AG20443 (cell line): ENCODE measurements around the gene MYO9A.

Source experiments
- DNase-seq: peaks from one replicate; pipeline ENCODE4 v3.0.0; 2012; ENCODE audit warnings: low spot score, mixed read lengths

MYO9A gene, protein sequence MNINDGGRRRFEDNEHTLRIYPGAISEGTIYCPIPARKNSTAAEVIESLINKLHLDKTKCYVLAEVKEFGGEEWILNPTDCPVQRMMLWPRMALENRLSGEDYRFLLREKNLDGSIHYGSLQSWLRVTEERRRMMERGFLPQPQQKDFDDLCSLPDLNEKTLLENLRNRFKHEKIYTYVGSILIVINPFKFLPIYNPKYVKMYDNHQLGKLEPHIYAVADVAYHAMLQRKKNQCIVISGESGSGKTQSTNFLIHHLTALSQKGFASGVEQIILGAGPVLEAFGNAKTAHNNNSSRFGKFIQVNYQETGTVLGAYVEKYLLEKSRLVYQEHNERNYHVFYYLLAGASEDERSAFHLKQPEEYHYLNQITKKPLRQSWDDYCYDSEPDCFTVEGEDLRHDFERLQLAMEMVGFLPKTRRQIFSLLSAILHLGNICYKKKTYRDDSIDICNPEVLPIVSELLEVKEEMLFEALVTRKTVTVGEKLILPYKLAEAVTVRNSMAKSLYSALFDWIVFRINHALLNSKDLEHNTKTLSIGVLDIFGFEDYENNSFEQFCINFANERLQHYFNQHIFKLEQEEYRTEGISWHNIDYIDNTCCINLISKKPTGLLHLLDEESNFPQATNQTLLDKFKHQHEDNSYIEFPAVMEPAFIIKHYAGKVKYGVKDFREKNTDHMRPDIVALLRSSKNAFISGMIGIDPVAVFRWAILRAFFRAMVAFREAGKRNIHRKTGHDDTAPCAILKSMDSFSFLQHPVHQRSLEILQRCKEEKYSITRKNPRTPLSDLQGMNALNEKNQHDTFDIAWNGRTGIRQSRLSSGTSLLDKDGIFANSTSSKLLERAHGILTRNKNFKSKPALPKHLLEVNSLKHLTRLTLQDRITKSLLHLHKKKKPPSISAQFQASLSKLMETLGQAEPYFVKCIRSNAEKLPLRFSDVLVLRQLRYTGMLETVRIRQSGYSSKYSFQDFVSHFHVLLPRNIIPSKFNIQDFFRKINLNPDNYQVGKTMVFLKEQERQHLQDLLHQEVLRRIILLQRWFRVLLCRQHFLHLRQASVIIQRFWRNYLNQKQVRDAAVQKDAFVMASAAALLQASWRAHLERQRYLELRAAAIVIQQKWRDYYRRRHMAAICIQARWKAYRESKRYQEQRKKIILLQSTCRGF (N-terminal part only)

DNA sequence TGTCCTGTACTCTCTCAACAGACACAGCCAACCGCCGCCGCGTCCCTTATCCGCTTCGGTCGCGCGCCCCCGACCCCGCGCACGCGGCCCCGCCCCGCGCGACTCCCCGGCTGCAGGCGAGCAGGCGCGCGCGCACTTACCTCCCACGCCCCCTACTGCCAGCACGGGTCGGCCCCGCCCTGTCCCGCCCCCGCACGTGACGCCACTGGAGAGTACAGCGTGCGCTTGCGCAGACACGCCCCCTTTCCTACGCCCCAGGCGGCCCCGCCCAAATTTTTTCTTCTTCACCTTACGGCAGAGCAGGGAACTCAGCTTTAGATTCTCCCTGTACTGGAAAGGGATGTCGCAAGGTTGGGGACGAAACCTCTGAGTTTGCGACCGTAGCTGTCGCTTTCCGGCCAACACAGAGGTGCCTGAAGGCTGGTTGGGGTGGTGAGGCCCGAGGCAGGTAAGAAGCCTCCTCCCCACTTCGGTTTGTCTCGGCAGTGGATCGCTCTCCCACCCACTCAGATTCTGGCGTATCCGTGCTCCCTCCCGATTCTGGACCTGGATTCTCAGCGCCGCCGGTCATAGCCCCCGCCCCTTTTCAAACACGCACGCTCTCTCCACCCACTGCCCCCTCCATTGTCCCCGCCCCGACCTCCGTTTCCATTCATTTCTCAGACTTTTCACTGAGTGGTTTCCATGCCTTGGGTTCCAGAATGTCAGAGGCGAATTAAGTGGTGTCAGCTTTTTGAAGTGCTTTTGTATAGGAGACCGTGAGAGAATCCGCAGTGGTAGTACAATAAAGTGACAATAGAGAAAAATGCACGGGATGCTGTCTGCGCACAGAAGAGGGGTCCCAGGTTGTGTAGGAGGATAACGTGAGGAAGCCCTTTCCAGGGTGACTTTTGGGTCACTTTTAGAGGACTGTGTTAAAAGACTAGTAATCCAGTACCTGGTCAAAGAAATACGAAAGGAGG lies at the start of gene MYO9A, which contains the start of gene SENP8:
Gene MYO9A, minus strand, starts transcription at position 134 of the 962 bp plus-strand sequence. CDS start 71,587 bp downstream, outside the sequence.
Gene SENP8, plus strand, starts transcription at position 387 of the 962 bp plus-strand sequence. CDS start 21,221 bp downstream, outside the sequence.
- peak; percentile 99 for DNase-seq

DNA sequence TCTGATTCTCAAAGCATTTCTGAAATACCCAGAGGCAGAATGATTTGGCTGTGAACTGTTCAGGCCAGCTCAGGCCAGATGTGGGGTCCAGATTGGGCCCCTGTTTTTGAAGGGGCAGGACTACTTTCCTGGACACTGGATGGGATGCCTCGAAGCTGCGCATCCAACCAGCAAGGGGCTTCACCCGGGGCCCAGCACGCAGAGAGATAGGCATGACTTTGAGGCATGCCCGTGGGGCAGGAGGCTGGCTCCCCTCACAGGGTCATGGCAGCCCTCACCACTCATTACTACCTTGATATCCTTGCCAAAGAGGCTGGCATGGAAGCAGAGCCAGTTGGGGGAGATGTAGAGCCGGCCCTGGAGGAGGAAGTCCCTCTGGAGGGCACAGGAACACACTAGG lies 49.5 kb upstream of the MYO9A start:
- no peak for DNase-seq

DNA sequence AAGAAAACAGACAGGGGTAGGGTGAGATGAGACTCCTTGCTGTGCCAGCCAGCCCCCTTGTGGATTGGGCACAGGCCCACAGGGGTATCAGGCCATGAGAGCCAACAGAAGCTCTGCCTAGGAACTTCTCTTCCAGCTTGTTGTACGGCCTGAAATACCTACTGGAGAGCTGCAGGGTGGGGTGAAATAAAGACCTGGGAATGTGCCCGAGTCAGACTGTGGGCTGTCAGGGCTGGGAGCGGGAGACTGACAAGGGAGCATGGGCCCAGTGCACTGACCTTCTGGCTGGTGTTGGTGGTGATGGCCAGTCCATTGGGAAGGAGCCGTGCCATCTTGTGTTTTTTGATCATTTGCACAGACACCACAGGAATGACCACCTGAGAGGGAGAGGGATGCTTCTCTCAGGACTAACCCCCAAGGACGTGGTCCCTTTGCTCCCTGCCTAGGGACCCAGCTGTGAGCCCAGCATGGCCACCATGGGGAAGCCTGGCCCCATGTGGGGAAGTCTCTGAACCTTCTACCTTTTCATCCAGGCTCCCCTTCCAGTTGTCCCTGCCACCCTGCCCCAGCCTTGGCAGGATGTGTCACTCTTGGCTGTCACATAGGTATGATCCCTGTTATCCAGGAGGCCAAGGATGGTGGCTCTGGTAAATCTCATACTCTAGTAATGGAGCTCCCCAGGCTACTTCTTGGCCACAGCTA lies 48.9 kb upstream of the MYO9A start:
- no peak for DNase-seq

DNA sequence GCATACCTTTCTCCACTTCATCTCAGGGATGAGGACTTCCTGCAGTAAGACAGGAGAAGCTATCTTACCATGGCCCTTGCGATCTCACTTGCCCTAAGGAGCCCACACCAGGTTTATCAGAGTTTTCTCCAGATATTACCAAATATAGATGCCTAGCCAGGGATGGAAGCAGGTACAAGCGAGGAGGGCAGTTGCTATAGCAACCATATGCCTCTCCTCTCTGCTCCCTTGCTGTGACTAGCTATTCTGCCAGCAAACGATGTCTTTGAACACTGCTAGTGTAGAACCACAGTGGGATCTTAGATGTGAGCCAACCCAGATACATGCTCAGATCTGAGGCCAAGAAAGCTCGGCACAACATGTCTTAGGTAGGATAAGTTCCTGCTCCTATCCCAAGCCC lies 45.8 kb upstream of the MYO9A start:
- DNase-seq, result no peak

DNA sequence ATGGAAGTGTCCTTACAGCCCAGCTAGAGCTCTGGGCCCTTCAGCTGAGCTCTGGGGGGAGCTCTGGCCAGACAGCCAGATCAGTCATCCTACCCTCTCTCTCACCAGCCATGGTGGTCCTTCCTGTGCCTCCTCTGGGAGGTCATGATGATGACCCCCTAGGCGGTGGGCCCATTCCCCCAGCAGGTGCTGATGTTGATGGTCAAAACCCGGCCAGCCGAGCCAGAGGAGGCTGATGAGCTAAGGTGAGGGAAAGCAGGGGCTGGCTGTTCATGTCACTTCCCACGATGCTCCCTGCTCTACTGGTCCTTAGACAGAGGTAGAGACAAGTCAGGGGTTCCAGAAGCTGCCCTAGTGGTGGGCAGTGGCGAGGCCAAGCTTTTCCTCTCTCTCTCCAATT lies 44.6 kb upstream of the MYO9A start:
- DNase-seq, result no peak

DNA sequence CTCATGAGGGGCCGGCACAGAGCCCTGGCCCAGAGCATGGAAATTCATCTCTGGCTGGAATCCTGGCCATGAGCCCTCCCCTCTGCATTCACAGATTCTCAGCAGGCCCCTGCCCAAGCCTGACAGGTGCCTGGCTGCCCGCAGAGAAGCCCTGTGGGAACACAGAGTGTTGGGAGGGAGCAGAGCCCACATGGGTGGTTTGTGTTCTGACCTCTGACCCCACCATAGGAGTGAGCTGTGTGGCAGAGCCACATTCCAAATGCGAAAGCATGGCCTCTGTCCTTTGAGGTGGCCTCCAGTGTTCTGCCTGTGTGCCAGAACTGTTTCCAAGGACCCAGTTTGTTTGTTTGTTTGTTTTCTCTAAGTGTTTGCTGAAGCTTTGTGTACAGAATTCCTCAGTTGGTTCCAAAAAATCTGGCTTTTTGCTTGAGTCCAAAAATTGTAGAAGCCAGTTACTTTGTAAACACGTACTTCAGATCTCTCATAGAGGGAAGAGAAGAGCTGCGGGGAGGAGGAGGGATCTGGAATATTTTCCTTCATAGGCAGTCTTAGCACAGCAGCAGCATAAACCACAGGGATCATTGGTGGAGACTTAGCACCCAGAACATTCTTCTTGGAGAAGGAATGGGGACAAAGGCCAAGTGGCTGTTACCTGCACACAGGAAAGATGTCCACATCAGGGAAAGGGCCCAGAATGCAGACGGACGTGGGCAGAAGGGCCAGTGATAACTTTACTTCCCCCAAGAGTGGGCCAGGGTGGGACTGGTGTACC lies 43.6 kb upstream of the MYO9A start:
- DNase-seq, result no peak

DNA sequence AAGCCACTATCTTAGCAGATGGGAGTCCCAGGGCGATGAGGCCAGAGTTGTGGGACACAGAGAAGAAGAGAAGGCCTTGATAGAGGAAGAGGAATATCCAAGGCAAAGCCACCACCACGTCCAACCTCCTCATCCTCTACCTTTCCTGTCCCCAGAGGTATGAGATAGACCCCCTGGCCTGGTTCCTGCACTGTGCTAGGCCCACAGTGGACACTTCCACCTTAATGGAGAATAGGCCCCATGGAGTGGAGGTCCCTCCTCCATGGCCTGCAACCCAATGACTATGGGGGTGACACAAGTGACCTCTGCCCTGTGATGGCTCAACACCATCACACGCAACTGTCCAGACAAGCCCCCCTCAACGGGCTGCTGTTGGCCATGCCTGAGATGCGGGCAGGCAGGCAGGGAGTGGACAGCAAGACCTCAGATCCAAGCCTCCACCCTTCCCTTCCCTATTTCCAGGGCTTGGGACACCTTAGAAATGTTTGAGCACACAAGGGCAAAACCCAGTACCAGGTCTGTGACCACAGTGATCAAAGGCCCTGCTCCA lies 42.8 kb upstream of the MYO9A start:
- DNase-seq, result no peak

DNA sequence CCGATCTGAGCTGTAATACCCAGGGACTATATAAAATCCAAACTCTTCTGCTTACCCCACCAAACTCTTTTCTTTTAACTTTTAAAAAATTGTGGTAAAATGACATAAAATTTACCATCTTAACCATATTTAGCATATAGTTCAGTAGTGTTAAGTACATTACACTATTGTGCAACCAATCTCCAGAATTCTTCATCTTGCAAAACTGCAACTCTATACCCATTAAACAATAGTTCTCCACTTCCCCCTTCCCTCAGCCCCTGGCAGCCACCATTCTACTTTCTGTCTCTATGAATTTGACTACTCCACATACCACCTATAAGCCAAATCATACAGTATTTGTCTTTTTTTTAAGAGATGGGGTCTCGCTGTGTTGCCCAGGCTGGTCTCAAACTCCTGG lies 39.0 kb upstream of the MYO9A start:
- no peak for DNase-seq

DNA sequence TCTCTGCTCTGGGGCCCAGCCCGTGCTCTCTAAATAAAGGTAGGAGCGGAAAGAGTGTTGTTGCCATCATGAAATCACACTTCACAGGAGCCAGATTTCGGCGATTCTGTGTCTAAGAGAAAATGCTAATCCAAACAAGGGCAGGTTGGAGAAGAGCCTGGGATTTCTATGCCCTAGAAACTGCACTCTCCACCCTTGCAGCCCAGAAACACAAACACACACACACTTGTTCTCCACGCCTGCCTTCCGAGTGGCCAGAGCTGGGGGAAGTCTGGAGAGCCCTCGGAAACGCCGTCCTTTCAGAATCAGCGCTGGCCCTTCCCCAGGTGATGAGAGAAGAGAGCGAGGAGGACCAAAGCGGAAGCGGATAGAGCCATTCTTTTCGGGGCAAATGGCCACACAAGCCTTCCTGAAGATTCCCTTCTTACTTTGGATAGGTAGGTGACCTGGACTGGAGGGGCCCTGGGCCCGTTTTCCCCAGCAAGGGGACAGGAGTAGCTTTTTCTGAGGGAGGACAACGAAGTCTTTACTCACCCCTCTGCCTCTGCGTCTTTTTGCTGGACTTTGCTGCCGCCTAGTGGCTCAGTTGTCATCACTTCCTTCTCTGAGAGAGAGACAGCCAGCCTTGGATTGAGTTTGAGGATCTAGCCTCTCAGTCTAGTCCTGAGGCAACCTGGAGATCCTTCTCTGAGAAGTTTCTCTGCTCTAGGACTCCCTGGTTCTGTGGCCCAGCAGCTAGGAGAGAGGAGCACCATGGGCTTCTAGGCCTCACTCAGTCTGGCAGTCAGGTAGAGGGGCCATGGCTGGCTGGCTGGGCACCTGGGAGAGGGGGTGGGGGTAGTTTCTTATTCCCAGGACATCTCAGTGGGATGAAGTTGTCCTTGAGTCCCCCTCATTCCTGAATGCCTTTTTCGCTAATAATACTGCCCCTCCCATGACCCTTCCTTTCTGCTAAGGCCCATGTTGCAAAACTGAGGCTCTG lies 38.0 kb upstream of the MYO9A start:
- peak; percentile 87 for DNase-seq

DNA sequence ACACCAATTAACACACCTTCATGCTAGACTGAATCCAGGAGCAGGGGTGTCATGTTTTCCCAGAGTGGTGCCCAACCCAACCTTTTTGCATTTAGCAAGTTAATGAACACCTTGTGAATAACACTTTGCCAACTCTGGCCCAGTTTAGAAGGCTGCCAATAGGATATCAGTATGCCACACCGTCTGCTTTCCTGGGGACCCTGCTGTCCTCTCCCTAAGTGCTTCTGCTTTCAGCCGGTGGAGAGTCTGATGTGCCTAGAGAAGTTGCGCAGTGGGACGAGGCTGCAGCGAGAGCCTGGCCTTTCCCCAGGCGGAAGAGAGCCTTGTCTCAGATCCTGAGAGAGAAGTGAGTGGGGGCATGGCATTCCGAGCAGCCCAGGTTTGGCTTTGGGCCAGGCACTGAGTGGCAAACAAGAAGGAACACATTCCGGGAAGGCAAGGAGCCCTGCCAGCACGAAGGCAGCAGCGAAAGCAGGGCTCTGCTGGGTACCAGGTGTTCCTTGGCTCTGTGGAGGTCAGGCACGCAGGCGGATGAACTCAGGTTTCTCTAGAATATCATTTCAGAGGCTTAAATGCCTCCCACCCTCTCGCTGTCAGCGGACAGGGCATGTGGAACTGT lies 37.2 kb upstream of the MYO9A start:
- DNase-seq, result peak; percentile 32

DNA sequence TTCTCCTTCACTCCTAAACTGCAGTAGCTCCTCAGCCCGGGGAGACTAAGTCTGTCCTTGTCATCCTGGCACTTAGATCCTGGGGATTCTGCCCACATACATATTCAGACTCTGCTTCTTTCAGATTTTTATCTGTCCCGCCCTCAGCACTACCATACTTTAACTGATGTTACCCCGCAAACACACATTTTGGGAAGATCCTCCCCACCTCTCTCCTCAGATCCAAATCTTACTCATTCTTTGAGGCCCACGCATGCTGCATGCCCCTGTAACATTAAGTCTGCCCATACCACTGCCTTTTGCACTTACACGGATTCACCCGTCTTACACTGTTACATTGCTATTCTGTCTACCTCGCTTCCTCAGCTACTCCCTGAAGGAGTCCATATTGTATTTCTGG lies 36.4 kb upstream of the MYO9A start:
- DNase-seq, result no peak

DNA sequence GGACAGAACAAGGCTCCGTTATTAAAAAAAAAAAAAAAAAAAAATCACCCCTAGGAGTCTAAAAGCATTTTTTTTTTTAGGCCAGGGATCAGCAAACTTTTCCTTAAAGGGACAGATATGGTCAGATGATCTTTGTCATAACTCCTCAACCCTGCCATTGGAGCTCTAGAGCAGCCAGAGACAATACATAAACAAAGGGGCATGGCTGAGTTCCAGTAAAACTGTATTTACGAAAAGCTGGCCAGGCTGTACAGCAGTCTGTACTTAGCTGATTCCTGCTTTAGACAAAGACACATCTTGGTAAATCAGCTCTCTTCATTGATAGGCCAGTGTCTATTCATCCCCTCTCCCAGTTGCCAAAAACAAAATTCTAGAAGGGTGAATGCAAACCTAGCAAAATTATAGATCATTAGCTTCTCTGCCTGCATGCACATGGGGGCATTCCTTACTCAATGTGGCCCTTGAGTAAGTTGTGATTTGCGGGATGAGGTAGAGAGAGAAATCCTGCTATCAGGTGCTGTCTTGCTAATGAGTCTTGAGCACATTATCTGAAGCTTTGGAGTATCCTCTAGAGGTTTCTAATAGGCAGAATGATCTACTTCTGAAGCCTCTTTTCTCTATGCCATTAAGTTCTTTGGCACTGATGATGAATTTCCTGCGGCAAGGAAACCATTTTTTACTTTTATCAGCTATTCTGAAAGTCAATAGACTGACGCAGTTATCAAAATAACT lies 35.5 kb upstream of the MYO9A start:
- no peak for DNase-seq

DNA sequence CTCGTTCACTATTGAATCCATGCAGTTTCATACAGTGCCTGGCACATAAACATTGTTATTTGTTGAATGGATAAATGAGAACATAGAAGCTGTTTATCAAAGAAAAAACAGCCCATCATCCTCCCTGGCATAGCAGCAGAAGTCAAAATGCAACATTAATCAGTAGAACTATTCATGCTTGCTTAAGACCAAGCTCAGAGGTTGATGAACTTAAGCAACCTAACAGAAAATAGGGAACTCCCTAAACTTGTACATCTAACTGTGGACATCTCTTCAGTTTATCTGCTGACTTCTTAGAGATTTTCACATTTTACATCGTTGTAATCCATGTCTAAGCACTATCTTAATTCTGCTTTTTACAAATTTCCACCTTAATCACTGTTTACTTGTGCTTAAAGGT lies 29.5 kb upstream of the MYO9A start:
- no peak for DNase-seq

DNA sequence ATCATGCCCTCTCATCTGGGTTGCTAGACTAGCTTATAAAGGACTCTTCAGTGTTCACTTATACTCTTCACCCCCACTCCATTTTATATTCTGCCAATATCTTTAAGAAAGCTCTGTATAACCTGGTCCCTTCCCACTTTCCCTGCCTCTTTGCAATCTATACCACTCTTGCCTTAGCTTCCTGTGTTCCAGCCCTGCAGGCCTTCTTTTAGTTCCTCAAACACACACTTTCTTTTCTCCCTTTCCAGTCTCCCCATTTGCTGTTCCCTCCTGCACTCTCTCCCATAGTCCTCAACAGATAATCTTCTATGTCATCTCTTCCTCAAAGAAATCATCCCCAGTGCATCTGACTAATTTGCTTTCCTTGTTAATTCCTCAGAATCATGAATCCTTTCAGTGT lies 29.0 kb upstream of the MYO9A start:
- DNase-seq, result no peak

DNA sequence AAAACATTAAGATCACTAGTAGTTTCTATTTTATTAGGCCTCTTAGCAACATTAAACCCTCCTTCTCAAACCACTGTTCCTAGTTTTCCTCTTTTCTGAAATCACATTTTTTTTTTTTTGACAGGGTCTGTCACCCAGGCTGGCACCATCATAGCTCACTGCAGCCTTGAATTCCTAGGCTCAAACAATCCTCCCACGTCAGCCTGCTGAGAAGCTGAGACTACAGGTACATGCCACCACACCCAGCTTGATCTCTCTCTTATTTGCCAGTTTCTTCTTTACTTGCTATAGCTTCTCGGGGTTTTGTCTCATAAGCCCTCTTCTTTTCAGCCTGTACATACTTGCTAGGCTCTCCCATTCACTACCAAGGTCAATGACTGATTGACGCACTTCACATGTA lies 28.3 kb upstream of the MYO9A start:
- DNase-seq, result no peak

DNA sequence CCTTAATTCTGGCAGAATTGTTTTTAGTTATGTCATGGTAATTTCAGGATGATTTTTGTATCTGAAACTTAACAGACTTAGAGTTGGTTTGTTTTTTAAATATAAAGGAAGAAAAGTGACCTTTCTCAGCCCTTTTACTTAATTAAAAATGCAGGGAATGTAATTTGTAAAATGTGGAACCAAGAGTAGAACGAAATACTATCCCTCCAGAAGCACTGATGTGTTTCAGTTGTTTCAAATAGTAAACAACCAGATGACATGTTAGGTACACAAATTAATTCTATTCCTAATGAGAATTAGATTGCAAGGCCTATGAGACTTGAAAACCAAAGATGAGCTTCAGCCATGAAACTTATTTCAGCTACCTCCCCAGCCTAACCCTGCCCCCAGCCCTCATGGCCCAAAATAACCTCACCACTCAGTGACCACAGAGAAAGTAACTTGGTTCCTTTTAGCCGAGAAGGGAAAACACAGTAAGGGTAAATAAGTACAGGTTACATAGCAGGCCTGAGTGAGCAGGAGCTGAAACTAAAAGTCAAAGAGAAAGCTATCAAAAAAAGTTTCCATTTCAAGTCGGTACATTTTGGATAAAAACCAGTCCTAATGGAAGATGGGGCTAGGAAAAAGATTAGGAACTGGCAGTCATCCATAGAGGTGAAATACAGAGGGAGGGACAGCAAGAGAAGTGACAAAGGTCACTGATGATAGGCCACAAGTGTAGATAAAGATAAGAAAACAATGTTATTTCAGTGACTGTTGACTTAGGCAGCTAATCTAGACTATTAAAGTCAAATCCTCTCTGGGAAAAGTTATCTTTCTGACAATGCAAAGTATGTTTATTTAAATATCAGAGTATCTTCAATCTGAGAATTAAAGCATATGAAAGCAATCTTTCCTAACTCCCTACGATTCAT lies 23.5 kb upstream of the MYO9A start:
- DNase-seq, result no peak
